WTC11 (cell line): ENCODE data around the gene PAF1.
A peak's percentile ranks its signal among the peaks of the same experiment; 100 is the strongest.

Experiments
- FOXJ3 ChIP-seq: sonication (generic); formaldehyde crosslinking; IDR thresholded peaks from 2 replicates; pipeline ENCODE4 v1.9.0; 2021; ENCODE audit warnings: missing genetic modification reagents, mild to moderate bottlenecking, borderline replicate concordance
- GABPB1 ChIP-seq: sonication (generic); formaldehyde crosslinking; IDR thresholded peaks from 2 replicates; pipeline ENCODE4 v1.8.1; 2023; ENCODE audit warnings: mild to moderate bottlenecking, missing genetic modification reagents
- RELA ChIP-seq: sonication (generic); formaldehyde crosslinking; IDR thresholded peaks from 2 replicates; pipeline ENCODE4 v1.8.1; 2022; ENCODE audit warnings: missing genetic modification reagents, mild to moderate bottlenecking, borderline replicate concordance
- SP1 ChIP-seq: sonication (generic); formaldehyde crosslinking; conservative IDR thresholded peaks from 2 replicates; pipeline ENCODE4 v1.8.1; 2022; ENCODE audit warnings: missing genetic modification reagents
- TCF7 ChIP-seq: sonication (generic); formaldehyde crosslinking; IDR thresholded peaks from 2 replicates; pipeline ENCODE4 v1.8.0; 2022; ENCODE audit warnings: mild to moderate bottlenecking, low read depth, missing genetic modification reagents, moderate library complexity
- TEAD1 ChIP-seq: sonication (generic); formaldehyde crosslinking; IDR thresholded peaks from 2 replicates; pipeline ENCODE4 v1.8.0; 2022; ENCODE audit warnings: mild to moderate bottlenecking, missing genetic modification reagents
- ZNF219 ChIP-seq: sonication (generic); formaldehyde crosslinking; IDR thresholded peaks from 2 replicates; pipeline ENCODE4 v1.8.0; 2023; ENCODE audit warnings: missing genetic modification reagents, mild to moderate bottlenecking, borderline replicate concordance
- TF ChIP-seq, protein P1 (sequence below): sonication (generic); formaldehyde crosslinking; IDR thresholded peaks from 2 replicates; pipeline ENCODE4 v1.8.1; 2023; ENCODE audit warnings: mild to moderate bottlenecking, missing genetic modification reagents
- TF ChIP-seq, protein P2 (sequence below): fragments of 200-600 bp; IDR thresholded peaks from 2 replicates; pipeline ENCODE4 v1.8.0; 2022; ENCODE audit warnings: antibody characterized with exemption
- TF ChIP-seq, protein P3 (sequence below): sonication (generic); formaldehyde crosslinking; IDR thresholded peaks from 2 replicates; pipeline ENCODE4 v1.8.1; 2023; ENCODE audit warnings: mild to moderate bottlenecking, missing genetic modification reagents, moderate library complexity
- TF ChIP-seq, protein P4 (sequence below): sonication (generic); formaldehyde crosslinking; IDR thresholded peaks from 2 replicates; pipeline ENCODE4 v1.8.0; 2022; ENCODE audit warnings: mild to moderate bottlenecking, missing genetic modification reagents
- TF ChIP-seq, protein P5 (sequence below): sonication (generic); formaldehyde crosslinking; IDR thresholded peaks from 2 replicates; pipeline ENCODE4 v1.8.1; 2022; ENCODE audit warnings: low read depth, missing genetic modification reagents, borderline replicate concordance
- TF ChIP-seq, protein P6 (sequence below): sonication (generic); formaldehyde crosslinking; IDR thresholded peaks from 2 replicates; pipeline ENCODE4 v1.8.0; 2022; ENCODE audit warnings: mild to moderate bottlenecking, missing genetic modification reagents
- TF ChIP-seq, protein P7 (sequence below): sonication (generic); formaldehyde crosslinking; IDR thresholded peaks from 2 replicates; pipeline ENCODE4 v1.8.1; 2023; ENCODE audit warnings: mild to moderate bottlenecking, missing genetic modification reagents, moderate library complexity

DNA sequence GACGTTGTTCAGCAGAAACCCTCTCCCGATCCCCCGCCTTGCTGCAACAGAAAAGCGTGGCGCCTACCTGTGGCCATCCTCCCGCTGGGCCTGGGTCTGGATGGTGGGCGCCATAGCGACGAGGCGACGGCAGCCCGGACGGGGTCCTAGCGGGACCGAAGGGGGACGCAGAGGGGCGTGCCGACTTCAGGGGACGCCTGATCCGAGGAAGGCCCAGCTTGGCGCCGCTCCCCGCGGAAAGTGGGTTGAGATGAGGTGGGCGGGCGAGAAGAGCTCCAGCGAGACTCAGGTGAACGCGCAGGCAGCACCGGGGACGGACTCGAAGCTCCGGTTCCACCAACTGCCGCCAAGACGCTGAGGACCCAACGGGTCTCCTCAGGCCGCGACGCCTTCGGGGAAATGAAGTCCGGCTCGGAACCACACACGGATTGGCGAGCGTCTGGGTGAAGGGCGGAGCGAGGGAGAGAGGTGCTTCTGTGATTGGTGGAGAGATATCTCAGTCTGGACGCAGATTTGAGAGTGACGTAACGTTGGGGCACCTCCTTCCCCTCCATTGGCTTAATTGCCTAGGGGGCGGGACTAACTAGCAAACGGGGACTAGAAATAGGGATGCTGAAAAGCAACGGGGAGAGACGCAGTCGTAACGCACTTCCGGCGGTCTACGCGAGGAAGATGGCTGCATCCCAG lies at the start of gene PAF1, which contains the start of gene MED29:
- TF ChIP-seq, protein P1, sequence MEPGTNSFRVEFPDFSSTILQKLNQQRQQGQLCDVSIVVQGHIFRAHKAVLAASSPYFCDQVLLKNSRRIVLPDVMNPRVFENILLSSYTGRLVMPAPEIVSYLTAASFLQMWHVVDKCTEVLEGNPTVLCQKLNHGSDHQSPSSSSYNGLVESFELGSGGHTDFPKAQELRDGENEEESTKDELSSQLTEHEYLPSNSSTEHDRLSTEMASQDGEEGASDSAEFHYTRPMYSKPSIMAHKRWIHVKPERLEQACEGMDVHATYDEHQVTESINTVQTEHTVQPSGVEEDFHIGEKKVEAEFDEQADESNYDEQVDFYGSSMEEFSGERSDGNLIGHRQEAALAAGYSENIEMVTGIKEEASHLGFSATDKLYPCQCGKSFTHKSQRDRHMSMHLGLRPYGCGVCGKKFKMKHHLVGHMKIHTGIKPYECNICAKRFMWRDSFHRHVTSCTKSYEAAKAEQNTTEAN (CRISPR knock-in tag) = no peak
- TF ChIP-seq SP1 (CRISPR knock-in tag) (peak; percentile 74), TCF7 (CRISPR knock-in tag) (no peak), ZNF219 (CRISPR knock-in tag) (no peak), GABPB1 (peak; percentile 61), RELA (no peak), TEAD1 (CRISPR knock-in tag) (peak; percentile 79), FOXJ3 (no peak)
- TF ChIP-seq, protein P2, sequence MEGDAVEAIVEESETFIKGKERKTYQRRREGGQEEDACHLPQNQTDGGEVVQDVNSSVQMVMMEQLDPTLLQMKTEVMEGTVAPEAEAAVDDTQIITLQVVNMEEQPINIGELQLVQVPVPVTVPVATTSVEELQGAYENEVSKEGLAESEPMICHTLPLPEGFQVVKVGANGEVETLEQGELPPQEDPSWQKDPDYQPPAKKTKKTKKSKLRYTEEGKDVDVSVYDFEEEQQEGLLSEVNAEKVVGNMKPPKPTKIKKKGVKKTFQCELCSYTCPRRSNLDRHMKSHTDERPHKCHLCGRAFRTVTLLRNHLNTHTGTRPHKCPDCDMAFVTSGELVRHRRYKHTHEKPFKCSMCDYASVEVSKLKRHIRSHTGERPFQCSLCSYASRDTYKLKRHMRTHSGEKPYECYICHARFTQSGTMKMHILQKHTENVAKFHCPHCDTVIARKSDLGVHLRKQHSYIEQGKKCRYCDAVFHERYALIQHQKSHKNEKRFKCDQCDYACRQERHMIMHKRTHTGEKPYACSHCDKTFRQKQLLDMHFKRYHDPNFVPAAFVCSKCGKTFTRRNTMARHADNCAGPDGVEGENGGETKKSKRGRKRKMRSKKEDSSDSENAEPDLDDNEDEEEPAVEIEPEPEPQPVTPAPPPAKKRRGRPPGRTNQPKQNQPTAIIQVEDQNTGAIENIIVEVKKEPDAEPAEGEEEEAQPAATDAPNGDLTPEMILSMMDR = no peak
- TF ChIP-seq, protein P3, sequence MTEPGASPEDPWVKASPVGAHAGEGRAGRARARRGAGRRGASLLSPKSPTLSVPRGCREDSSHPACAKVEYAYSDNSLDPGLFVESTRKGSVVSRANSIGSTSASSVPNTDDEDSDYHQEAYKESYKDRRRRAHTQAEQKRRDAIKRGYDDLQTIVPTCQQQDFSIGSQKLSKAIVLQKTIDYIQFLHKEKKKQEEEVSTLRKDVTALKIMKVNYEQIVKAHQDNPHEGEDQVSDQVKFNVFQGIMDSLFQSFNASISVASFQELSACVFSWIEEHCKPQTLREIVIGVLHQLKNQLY (CRISPR knock-in tag) = no peak
- TF ChIP-seq, protein P4, sequence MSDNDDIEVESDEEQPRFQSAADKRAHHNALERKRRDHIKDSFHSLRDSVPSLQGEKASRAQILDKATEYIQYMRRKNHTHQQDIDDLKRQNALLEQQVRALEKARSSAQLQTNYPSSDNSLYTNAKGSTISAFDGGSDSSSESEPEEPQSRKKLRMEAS (CRISPR knock-in tag) = peak; percentile 81
- TF ChIP-seq, protein P5, sequence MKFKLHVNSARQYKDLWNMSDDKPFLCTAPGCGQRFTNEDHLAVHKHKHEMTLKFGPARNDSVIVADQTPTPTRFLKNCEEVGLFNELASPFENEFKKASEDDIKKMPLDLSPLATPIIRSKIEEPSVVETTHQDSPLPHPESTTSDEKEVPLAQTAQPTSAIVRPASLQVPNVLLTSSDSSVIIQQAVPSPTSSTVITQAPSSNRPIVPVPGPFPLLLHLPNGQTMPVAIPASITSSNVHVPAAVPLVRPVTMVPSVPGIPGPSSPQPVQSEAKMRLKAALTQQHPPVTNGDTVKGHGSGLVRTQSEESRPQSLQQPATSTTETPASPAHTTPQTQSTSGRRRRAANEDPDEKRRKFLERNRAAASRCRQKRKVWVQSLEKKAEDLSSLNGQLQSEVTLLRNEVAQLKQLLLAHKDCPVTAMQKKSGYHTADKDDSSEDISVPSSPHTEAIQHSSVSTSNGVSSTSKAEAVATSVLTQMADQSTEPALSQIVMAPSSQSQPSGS (CRISPR knock-in tag) = no peak
- TF ChIP-seq, protein P6, sequence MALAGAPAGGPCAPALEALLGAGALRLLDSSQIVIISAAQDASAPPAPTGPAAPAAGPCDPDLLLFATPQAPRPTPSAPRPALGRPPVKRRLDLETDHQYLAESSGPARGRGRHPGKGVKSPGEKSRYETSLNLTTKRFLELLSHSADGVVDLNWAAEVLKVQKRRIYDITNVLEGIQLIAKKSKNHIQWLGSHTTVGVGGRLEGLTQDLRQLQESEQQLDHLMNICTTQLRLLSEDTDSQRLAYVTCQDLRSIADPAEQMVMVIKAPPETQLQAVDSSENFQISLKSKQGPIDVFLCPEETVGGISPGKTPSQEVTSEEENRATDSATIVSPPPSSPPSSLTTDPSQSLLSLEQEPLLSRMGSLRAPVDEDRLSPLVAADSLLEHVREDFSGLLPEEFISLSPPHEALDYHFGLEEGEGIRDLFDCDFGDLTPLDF (CRISPR knock-in tag) = 0 out of 2 replicates have a peak, but pooled peaks have one; percentile 33
- TF ChIP-seq, protein P7, sequence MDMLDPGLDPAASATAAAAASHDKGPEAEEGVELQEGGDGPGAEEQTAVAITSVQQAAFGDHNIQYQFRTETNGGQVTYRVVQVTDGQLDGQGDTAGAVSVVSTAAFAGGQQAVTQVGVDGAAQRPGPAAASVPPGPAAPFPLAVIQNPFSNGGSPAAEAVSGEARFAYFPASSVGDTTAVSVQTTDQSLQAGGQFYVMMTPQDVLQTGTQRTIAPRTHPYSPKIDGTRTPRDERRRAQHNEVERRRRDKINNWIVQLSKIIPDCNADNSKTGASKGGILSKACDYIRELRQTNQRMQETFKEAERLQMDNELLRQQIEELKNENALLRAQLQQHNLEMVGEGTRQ = no peak; the same call in 1 of the 2 replicates
